ENCODE results near the gene CCDC30. TPM values are rescaled to one million over a fixed set of nuclear protein-coding genes. Genes with fewer than 3 reads are reported as not detected.

The CCDC30 gene
- total RNA-seq, 4 donors from 2014 or later, result 1.5 to 11.0 (median 6.0) TPM

DNA sequence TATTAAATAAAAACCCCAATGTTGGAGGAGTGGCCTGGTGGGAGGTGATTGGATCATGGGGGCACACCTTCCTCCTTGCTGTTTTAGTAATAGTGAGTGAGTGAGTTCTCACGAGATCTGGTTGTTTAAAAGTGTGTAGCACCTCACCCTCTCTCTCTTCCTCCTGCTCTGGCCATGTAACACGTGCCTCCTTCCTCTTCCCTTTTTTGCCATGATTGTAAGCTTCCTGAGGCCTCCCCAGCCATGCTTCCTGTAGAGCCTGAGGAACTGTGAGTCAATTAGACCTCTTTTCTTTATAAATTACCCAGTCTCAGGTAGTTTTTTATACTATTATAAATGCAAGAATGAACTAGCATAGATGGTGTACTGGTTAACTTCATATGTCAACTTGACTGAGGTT, 68.0 kb downstream of the CCDC30 start:
- intact Hi-C loops (cut with DNase I; ENCODE audit: low total_unique reads), result no loop called here
- H3K9me3 ChIP-seq, result no peaks in the 10 kb centered on the region
- H3K4me3 ChIP-seq, result no peak overlapping the region
- no peak for TF ChIP-seq POLR2A (IDR thresholded peaks at IDR 0.05)
- TF ChIP-seq CTCF (IDR thresholded peaks at IDR 0.05), result no peak
- H3K27ac ChIP-seq, result no peak overlapping the region
- DNase-seq, result no peak
- H3K4me1 ChIP-seq, result no peaks in the 10 kb centered on the region
- no peaks in the 10 kb centered on the region for H3K27me3 ChIP-seq
- H3K36me3 ChIP-seq, result no peaks in the 10 kb centered on the region

DNA sequence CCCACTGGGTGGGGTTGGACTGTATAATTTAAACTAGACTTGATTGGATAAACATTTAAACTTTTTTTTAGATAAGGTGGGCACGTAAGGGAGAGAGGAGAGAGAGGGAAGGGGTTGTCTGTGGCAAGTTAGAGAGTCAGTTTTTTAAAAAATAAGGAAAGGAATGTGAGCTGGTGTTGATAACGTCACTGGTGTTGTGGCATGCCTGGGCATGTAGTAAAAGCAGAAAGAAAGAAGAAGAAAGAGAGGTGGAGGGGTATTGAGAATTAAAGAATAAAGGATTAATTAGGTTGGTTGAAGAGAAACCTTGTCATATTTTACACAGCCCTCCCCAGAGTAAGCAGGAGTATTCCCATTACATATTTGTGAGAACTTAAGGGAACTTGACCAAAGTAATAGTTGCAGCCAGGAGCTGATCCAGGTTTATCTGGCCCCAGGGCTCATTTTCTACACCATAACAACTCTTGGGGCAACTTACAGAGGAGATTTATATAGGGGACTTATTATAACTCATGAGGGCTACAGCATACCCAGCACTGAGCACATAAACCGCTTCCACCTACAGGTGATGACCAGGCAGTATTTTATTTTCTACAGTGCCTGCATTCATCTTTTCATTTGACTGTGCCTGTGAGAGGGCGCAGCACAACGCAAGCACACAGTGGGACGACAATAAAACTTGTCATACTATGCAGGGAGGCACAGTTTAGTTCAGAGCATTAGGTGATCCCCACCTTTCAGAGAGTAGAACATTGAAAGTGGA, 70.2 kb downstream of the CCDC30 start:
- Histone ChIP-seq H3K4me3 (no peak overlapping the region), H3K9me3 (no peaks in the 10 kb centered on the region), H3K27me3 (no peaks in the 10 kb centered on the region), H3K27ac (no peak overlapping the region), H3K36me3 (no peaks in the 10 kb centered on the region), H3K4me1 (no peaks in the 10 kb centered on the region)
- no peak for DNase-seq
- TF ChIP-seq POLR2A (IDR thresholded peaks at IDR 0.05) (no peak), CTCF (IDR thresholded peaks at IDR 0.05) (no peak)
- intact Hi-C loops (cut with DNase I; ENCODE audit: low total_unique reads), result no loop called here

- TF ChIP-seq CTCF (IDR thresholded peaks at IDR 0.05) (no peak), POLR2A (IDR thresholded peaks at IDR 0.05) (no peak)
- Histone ChIP-seq H3K27me3 (no peaks in the 10 kb centered on the region), H3K36me3 (no peaks in the 10 kb centered on the region), H3K27ac (no peak overlapping the region), H3K4me3 (no peak overlapping the region), H3K9me3 (no peaks in the 10 kb centered on the region), H3K4me1 (no peaks in the 10 kb centered on the region)
- DNase-seq, result no peak
- intact Hi-C loops (cut with DNase I; ENCODE audit: low total_unique reads), result no loop called here
Observed at GRCh38 chr1:42541104-42541503, 78.0 kb downstream of the CCDC30 start.

DNA sequence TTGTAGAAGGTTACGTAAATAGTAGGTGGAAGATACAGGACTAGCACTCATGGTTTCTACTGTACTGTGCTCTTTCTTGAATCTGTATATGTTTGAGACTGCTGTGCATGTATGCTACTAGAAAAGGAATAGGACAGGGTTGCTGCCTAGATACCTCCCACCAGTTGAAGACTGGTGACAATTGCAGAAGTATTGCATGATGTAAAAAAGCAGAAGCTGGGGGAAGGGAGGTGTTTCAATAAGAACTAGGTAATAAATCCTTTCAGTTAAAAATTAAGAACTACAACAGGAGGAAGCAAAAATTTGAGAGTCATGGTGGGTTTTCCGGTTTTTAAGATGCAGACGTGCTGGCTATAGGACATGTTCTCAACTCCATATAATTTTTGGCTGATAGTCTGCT, 88.1 kb downstream of the CCDC30 start:
- no peaks in the 10 kb centered on the region for H3K36me3 ChIP-seq
- H3K4me1 ChIP-seq, result no peaks in the 10 kb centered on the region
- DNase-seq, result no peak
- H3K9me3 ChIP-seq, result no peaks in the 10 kb centered on the region
- TF ChIP-seq CTCF (IDR thresholded peaks at IDR 0.05) (no peak), POLR2A (IDR thresholded peaks at IDR 0.05) (no peak)
- H3K27me3 ChIP-seq, result no peaks in the 10 kb centered on the region
- H3K27ac ChIP-seq, result no peak overlapping the region
- intact Hi-C loops (cut with DNase I; ENCODE audit: low total_unique reads), result no loop called here
- no peak overlapping the region for H3K4me3 ChIP-seq

- intact Hi-C loops (cut with DNase I; ENCODE audit: low total_unique reads), result no loop called here
- no peak for DNase-seq
Observed at GRCh38 chr1:42551590-42551989, 88.5 kb downstream of the CCDC30 start.

More at GRCh38 chr1:42551590-42551989, 88.5 kb downstream of the CCDC30 start:
- Histone ChIP-seq H3K27ac (no peak overlapping the region), H3K4me3 (no peak overlapping the region), H3K9me3 (no peaks in the 10 kb centered on the region), H3K36me3 (no peaks in the 10 kb centered on the region), H3K4me1 (no peaks in the 10 kb centered on the region), H3K27me3 (no peaks in the 10 kb centered on the region)
- TF ChIP-seq CTCF (IDR thresholded peaks at IDR 0.05) (no peak), POLR2A (IDR thresholded peaks at IDR 0.05) (no peak)

Data from uterus (tissue), 4 donors.